Neural crest cell (in vitro differentiated cells): ENCODE measurements around the gene TCAF1. TPM values are rescaled to one million over a fixed set of nuclear protein-coding genes. Genes with fewer than 3 reads are reported as not detected.
A peak's percentile ranks its signal among the peaks of the same experiment; 100 is the strongest.
"Not testable (repeated sequence)": the region's sequence is repeated elsewhere in the genome, so short reads cannot be mapped to it uniquely, and the experiment has no call there.

Experiments
- DNase-seq: peaks from one replicate; pipeline ENCODE4 v3.0.0; 2021; ENCODE audit warnings: low read depth, mixed read lengths, low spot score
- H3K27ac Mint-ChIP-seq: one replicate; pipeline ENCODE4 v1.8.0; 2021; ENCODE audit warnings: mild to moderate bottlenecking, mixed read lengths; ENCODE audit not compliant: unreplicated experiment
- H3K27me3 Mint-ChIP-seq: 2 replicates; pipeline ENCODE4 v1.8.0; 2021; ENCODE audit warnings: low read depth, mild to moderate bottlenecking, mixed read lengths
- H3K36me3 Mint-ChIP-seq: 2 replicates; pipeline ENCODE4 v1.8.0; 2021; ENCODE audit warnings: low read depth, mild to moderate bottlenecking, mixed read lengths
- H3K4me1 Mint-ChIP-seq: 2 replicates; pipeline ENCODE4 v1.8.0; 2021; ENCODE audit warnings: mixed read lengths
- H3K4me3 Mint-ChIP-seq: one replicate; pipeline ENCODE4 v1.8.0; 2021; ENCODE audit warnings: mild to moderate bottlenecking, mixed read lengths
- H3K9me3 Mint-ChIP-seq: 2 replicates; pipeline ENCODE4 v1.8.0; 2021; ENCODE audit warnings: mixed read lengths
- total RNA-seq: library from RNA; stranded (reverse); gene quantifications from 2 replicates; pipeline ENCODE4 v1.2.1, GENCODE V29; 2021
- TF ChIP-seq, protein P1 (sequence below): fragments of 200-600 bp; sonication (generic); conservative IDR thresholded peaks from 2 replicates; pipeline ENCODE4 v1.5.0; 2021; ENCODE audit warnings: antibody characterized with exemption, mild to moderate bottlenecking

The TCAF1 gene
- total RNA-seq, 1 donor from 2014 or later = 107 TPM

- H3K36me3 Mint-ChIP-seq = peaks cover 11% of the 10 kb centered on the region
- no peak overlapping the region for H3K4me3 Mint-ChIP-seq
- TF ChIP-seq, protein P1, sequence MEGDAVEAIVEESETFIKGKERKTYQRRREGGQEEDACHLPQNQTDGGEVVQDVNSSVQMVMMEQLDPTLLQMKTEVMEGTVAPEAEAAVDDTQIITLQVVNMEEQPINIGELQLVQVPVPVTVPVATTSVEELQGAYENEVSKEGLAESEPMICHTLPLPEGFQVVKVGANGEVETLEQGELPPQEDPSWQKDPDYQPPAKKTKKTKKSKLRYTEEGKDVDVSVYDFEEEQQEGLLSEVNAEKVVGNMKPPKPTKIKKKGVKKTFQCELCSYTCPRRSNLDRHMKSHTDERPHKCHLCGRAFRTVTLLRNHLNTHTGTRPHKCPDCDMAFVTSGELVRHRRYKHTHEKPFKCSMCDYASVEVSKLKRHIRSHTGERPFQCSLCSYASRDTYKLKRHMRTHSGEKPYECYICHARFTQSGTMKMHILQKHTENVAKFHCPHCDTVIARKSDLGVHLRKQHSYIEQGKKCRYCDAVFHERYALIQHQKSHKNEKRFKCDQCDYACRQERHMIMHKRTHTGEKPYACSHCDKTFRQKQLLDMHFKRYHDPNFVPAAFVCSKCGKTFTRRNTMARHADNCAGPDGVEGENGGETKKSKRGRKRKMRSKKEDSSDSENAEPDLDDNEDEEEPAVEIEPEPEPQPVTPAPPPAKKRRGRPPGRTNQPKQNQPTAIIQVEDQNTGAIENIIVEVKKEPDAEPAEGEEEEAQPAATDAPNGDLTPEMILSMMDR = no peak
- H3K27ac Mint-ChIP-seq = no peak overlapping the region
- no peaks in the 10 kb centered on the region for H3K27me3 Mint-ChIP-seq
- H3K9me3 Mint-ChIP-seq = no peaks in the 10 kb centered on the region
- no peak for DNase-seq
- H3K4me1 Mint-ChIP-seq = no peaks in the 10 kb centered on the region
Measured at GRCh38 chr7:143848192-143848591, 53.8 kb downstream of the TCAF1 start.

GRCh38 chr7:143846692-143847091 is 55.3 kb downstream of the TCAF1 start:
- DNase-seq = no peak
- Mint-ChIP-seq H3K9me3 (no peaks in the 10 kb centered on the region), H3K27ac (no peak overlapping the region), H3K4me1 (no peaks in the 10 kb centered on the region), H3K27me3 (no peaks in the 10 kb centered on the region), H3K36me3 (peaks cover 8% of the 10 kb centered on the region), H3K4me3 (no peak overlapping the region)
- TF ChIP-seq, protein P1 = no peak

DNA sequence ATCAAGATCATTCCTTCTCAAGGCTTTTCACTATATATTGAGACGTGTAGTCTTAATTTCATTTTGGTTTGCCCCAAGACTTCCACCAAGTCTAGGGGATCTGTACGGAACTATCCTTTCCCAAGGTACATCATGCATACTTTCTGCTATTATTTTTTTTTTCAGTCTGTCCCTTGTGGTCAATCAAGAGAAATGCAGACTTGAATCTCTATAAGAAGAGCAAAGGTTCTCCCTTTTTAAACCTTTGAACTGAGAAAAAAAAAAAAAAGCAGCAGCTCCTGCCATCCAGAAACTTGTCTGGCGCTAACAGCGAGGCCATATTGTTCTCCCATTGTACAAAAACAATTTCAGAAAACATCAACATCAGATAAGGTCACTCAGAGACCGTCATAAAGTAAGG is 60.3 kb downstream of the TCAF1 start:
- DNase-seq, H3K4me3 Mint-ChIP-seq, H3K36me3 Mint-ChIP-seq, H3K9me3 Mint-ChIP-seq, H3K4me1 Mint-ChIP-seq, H3K27ac Mint-ChIP-seq, H3K27me3 Mint-ChIP-seq: not testable (repeated sequence)

DNA sequence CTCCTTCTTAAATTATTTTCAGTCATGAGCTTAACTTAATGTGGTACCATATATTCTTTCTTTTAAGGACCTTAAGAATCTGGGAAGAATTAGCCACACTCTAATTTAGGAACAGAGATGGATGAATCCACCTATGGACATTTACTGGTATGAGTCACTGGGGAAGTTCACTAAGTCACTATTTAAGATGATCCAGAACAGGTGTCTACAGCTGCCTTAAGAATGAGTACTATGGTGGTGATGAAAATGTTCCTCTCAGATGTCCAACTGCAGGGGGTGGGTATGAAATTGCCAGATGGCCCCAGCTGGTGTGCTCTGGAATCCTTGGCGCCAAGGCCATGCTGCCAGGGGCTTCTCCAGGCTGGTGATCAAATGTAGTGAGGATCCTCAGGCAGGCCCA is 61.9 kb downstream of the TCAF1 start:
- not testable (repeated sequence) for H3K4me3 Mint-ChIP-seq, H3K36me3 Mint-ChIP-seq, H3K27ac Mint-ChIP-seq, DNase-seq, H3K27me3 Mint-ChIP-seq, H3K9me3 Mint-ChIP-seq, H3K4me1 Mint-ChIP-seq

DNA sequence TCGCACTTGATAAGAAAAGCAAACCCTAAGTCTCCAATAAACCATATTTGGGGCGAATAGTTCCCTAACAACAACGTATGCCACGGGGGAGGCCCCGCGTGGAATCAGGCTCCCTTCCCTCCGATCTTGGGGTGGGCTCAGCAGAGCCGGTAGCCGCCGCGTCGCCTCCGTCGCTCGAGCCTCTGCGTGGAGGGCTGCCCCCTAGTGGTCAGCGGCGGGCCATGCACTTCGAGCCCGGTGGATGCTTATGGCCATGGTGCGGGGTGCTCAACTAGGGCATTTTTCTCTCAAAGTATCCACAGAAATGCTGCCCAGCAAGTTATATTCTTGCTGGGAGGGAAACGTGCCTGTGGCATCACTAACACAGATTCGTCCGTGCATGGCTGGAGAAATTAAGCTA is 64.8 kb downstream of the TCAF1 start:
- H3K27ac Mint-ChIP-seq = not testable (repeated sequence)
- DNase-seq = peak; percentile 98
- TF ChIP-seq, protein P1 = peak; percentile 65

GRCh38 chr7:143836622-143837021 is 65.4 kb downstream of the TCAF1 start:
- not testable (repeated sequence) for H3K36me3 Mint-ChIP-seq, H3K9me3 Mint-ChIP-seq, H3K4me1 Mint-ChIP-seq, H3K27me3 Mint-ChIP-seq, H3K27ac Mint-ChIP-seq
- H3K4me3 Mint-ChIP-seq = peak overlapping the region; percentile 84
- DNase-seq = peak; percentile 95

More for the DNA sequence above, 64.8 kb downstream of the TCAF1 start:
- H3K4me3 Mint-ChIP-seq, H3K9me3 Mint-ChIP-seq, H3K4me1 Mint-ChIP-seq, H3K27me3 Mint-ChIP-seq, H3K36me3 Mint-ChIP-seq: not testable (repeated sequence)

- not testable (repeated sequence) for H3K4me3 Mint-ChIP-seq, H3K9me3 Mint-ChIP-seq, H3K27me3 Mint-ChIP-seq, H3K27ac Mint-ChIP-seq, DNase-seq, H3K36me3 Mint-ChIP-seq, H3K4me1 Mint-ChIP-seq
Measured at GRCh38 chr7:143836088-143836487, 65.9 kb downstream of the TCAF1 start.

- not testable (repeated sequence) for H3K9me3 Mint-ChIP-seq, H3K27ac Mint-ChIP-seq, H3K4me1 Mint-ChIP-seq, DNase-seq, H3K4me3 Mint-ChIP-seq, H3K27me3 Mint-ChIP-seq, H3K36me3 Mint-ChIP-seq
Measured at GRCh38 chr7:143826578-143826977, 75.4 kb downstream of the TCAF1 start.

- H3K4me3 Mint-ChIP-seq, H3K4me1 Mint-ChIP-seq, H3K27me3 Mint-ChIP-seq: not testable (repeated sequence)
Measured at GRCh38 chr7:143824295-143825135, 77.5 kb downstream of the TCAF1 start.

DNA sequence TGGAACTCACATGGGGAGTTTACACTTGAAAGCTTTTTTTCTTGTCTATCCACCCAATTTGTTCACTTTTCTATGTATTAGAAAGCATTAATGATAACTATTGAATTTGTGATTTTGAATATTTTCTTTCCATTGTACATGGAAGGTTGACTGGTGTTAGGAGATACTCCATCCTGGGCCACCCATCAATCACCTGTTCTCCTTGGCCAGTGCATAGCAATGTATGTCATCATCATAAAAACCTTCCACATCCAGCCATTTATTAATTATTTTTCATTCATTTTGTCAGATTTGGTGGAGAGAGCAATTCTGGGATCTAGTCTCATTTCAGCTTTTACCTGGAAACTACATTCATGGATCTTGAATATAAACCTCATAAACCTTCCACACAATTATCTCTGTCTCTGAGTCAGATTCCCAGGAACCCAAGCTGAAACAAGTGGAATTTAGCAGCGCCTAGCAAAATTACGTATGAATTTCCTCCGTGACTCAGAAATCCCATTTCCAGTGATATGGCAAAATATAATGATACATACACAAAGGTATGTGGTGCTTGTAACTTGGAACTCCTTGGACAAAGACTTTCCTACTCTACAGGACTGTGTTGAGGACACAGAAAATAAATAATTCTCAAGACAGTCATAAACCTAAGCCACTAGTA is 78.2 kb downstream of the TCAF1 start:
- H3K4me3 Mint-ChIP-seq, H3K27ac Mint-ChIP-seq, H3K9me3 Mint-ChIP-seq, H3K36me3 Mint-ChIP-seq, H3K4me1 Mint-ChIP-seq, DNase-seq, H3K27me3 Mint-ChIP-seq: not testable (repeated sequence)

More at GRCh38 chr7:143824295-143825135, 77.5 kb downstream of the TCAF1 start:
- DNase-seq, H3K9me3 Mint-ChIP-seq, H3K36me3 Mint-ChIP-seq, H3K27ac Mint-ChIP-seq: not testable (repeated sequence)
